Measurements from ENCODE around the gene VSIG10.
"Not testable (repeated sequence)": the region's sequence is repeated elsewhere in the genome, so short reads cannot be mapped to it uniquely, and the experiment has no call there.

VSIG10 gene

GRCh38 chr12:118033902-118034301 lies 69.9 kb downstream of the VSIG10 start:
- DNase-seq (ENCODE audit: low read depth in 2 of 2) = no peak

- DNase-seq (ENCODE audit: low read depth in 2 of 2) = no peak
These were observed 70.5 kb downstream of the VSIG10 start for GRCh38 chr12:118033323-118033722.

- no peak for DNase-seq (ENCODE audit: low read depth in 2 of 2)
These were observed 71.6 kb downstream of the VSIG10 start for GRCh38 chr12:118032188-118032587.

GRCh38 chr12:118029166-118029565 lies 74.6 kb downstream of the VSIG10 start:
- no peak for DNase-seq (ENCODE audit: low read depth in 2 of 2)

- DNase-seq (ENCODE audit: low read depth in 2 of 2) = no peak
These were observed 78.6 kb downstream of the VSIG10 start for GRCh38 chr12:118025168-118025567.

- DNase-seq (ENCODE audit: low read depth in 2 of 2) = no peak
These were observed 80.4 kb downstream of the VSIG10 start for GRCh38 chr12:118023301-118023860.

GRCh38 chr12:118022728-118023109 lies 81.1 kb downstream of the VSIG10 start:
- DNase-seq (ENCODE audit: low read depth in 2 of 2) = no peak

- DNase-seq (ENCODE audit: low read depth in 2 of 2) = not testable (repeated sequence)
These were observed 81.6 kb downstream of the VSIG10 start for GRCh38 chr12:118022097-118022727.

- DNase-seq (ENCODE audit: low read depth in 2 of 2) = no peak
These were observed 83.8 kb downstream of the VSIG10 start for GRCh38 chr12:118020036-118020435.

- DNase-seq (ENCODE audit: low read depth in 2 of 2) = no peak
These were observed 85.9 kb downstream of the VSIG10 start for GRCh38 chr12:118017926-118018325.

GRCh38 chr12:118016424-118017264 lies 87.2 kb downstream of the VSIG10 start, which contains the start of gene RFC5:
Gene RFC5, plus strand, starts transcription at chr12:118016703. Its CDS starts 125 bp downstream, at chr12:118016828.
- DNase-seq (ENCODE audit: low read depth in 2 of 2) = peak; percentile 94 to 97

- DNase-seq (ENCODE audit: low read depth in 2 of 2) = no peak
These were observed 87.9 kb downstream of the VSIG10 start for GRCh38 chr12:118015944-118016343.

GRCh38 chr12:118015306-118015705 lies 88.5 kb downstream of the VSIG10 start:
- no peak for DNase-seq (ENCODE audit: low read depth in 2 of 2)
